Peyer's patch (tissue), 4 donors: ENCODE data around the gene DST.

ENCODE experiments used
- CTCF ChIP-seq, 6 experiments: fragments of 450-650 bp in 4 of 6; fragments of 200-600 bp in 2 of 6; sonication (generic) in 1 of 6; IDR thresholded peaks; one replicate each; pipeline ENCODE4 v1.5.1; 2017 to 2019; ENCODE audit warnings: antibody characterized with exemption in 6 of 6, mild to moderate bottlenecking in 3 of 6, moderate library complexity in 1 of 6
- POLR2A ChIP-seq, 2 donors: fragments of 450-650 bp; IDR thresholded peaks; one replicate each; pipeline ENCODE4 v1.5.1; 2017; ENCODE audit warnings: antibody characterized with exemption in 2 of 2, mild to moderate bottlenecking in 2 of 2, moderate library complexity in 2 of 2

- TF ChIP-seq CTCF (IDR thresholded peaks at IDR 0.05) (no peak), POLR2A (IDR thresholded peaks at IDR 0.05) (no peak)
Observed at GRCh38 chr6:56605435-56605834, 37.3 kb downstream of the DST start.
